ENCODE measurements around the gene CEBPE.

DNA sequence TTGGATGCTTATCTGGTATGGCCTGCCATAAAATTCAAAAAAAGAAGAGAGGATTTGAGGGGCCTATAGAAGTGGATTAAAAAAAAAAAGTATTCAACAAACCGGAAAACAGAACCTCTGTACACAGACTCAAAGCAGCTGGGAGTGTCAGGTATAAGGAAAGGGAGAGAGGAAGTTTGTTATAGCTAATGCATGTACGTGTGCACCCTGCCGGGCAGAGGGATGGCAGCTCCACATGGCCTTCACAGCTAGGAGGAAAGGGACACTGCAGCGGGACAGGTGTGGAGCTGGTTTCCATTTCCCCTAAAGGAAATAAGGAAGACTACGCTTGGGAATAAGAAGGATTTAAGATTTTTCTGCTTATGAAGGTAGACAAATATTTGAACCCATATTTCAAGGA, 43.0 kb upstream of the CEBPE start:
- TF ChIP-seq, protein P1, sequence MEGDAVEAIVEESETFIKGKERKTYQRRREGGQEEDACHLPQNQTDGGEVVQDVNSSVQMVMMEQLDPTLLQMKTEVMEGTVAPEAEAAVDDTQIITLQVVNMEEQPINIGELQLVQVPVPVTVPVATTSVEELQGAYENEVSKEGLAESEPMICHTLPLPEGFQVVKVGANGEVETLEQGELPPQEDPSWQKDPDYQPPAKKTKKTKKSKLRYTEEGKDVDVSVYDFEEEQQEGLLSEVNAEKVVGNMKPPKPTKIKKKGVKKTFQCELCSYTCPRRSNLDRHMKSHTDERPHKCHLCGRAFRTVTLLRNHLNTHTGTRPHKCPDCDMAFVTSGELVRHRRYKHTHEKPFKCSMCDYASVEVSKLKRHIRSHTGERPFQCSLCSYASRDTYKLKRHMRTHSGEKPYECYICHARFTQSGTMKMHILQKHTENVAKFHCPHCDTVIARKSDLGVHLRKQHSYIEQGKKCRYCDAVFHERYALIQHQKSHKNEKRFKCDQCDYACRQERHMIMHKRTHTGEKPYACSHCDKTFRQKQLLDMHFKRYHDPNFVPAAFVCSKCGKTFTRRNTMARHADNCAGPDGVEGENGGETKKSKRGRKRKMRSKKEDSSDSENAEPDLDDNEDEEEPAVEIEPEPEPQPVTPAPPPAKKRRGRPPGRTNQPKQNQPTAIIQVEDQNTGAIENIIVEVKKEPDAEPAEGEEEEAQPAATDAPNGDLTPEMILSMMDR (conservative IDR thresholded peaks at IDR 0.05; ENCODE audit: low read length) = no peak
- no peak for TF ChIP-seq EZH2phosphoT487 (IDR thresholded peaks at IDR 0.05; ENCODE audit: borderline replicate concordance, low read depth, low read length)
